GM21737 (cell line): Measurements from ENCODE around the gene NPIPB6.

ENCODE experiments used
- ATAC-seq: cut with Tn5 transposase; IDR thresholded peaks from one replicate; pipeline ENCODE4 v1.9.1; 2021; ENCODE audit warnings: mild to moderate bottlenecking, moderate library complexity; ENCODE audit not compliant: unreplicated experiment

Gene NPIPB6

GRCh38 chr16:28300327-28300726 lies 63.0 kb downstream of the NPIPB6 start:
- no peak for ATAC-seq

GRCh38 chr16:28298511-28298878 lies 64.8 kb downstream of the NPIPB6 start:
- no peak for ATAC-seq

- no peak for ATAC-seq
Measured at GRCh38 chr16:28297784-28298510, 65.4 kb downstream of the NPIPB6 start.

- no peak for ATAC-seq
Measured at GRCh38 chr16:28297308-28297707, 66.0 kb downstream of the NPIPB6 start.

- no peak for ATAC-seq
Measured at GRCh38 chr16:28295276-28295675, 68.0 kb downstream of the NPIPB6 start.

- no peak for ATAC-seq
Measured at GRCh38 chr16:28294201-28294600, 69.1 kb downstream of the NPIPB6 start.

- ATAC-seq = no peak
Measured at GRCh38 chr16:28293601-28293960, 69.7 kb downstream of the NPIPB6 start.

GRCh38 chr16:28292731-28293600 lies 70.3 kb downstream of the NPIPB6 start:
- ATAC-seq = no peak
